ENCODE measurements around the gene RMDN2. TPM values are rescaled to one million over a fixed set of nuclear protein-coding genes. Genes with fewer than 3 reads are reported as not detected.

The RMDN2 gene
- polyA plus RNA-seq, 1 donor (not counting 4 experiments of a cell fraction or from before 2014, with no cell fraction given) = 9.3 TPM

GRCh38 chr2:38060236-38061018, 135.3 kb downstream of the RMDN2 start:
- no peak overlapping the region for H2AFZ ChIP-seq (ENCODE audit: control insufficient read depth, low read length)
- no peaks in the 10 kb centered on the region for H3K79me2 ChIP-seq (ENCODE audit: control insufficient read depth, insufficient read depth, low read length)
- no peak overlapping the region for H3K27ac ChIP-seq (ENCODE audit: control insufficient read depth, insufficient read depth, low read length)
- no peak overlapping the region for H3K4me2 ChIP-seq (ENCODE audit: control insufficient read depth, extremely low read depth, insufficient read depth, low read depth, low read length)
- no peak for FAIRE-seq
- dilution Hi-C loops (cut with MboI; ENCODE audit: extremely low pct_ligation_motif_present, low sequenced_read_pairs) = no loop called here
- peaks cover 10% of the 10 kb centered on the region for H3K4me1 ChIP-seq (ENCODE audit: control insufficient read depth, extremely low read depth, insufficient read depth, low read length)
- no peaks in the 10 kb centered on the region for H4K20me1 ChIP-seq (ENCODE audit: control insufficient read depth, extremely low read depth, insufficient read depth, low read length)
- TF ChIP-seq EZH2 (IDR thresholded peaks at IDR 0.05; ENCODE audit: low read length) (no peak), CTCF (optimal IDR thresholded peaks at IDR 0.05 in 1 of 3, IDR thresholded peaks at IDR 0.05 in 1 of 3, conservative IDR thresholded peaks at IDR 0.05 in 1 of 3; ENCODE audit: extremely low read depth in 1 of 3, insufficient read depth in 2 of 3, low read length in 3 of 3) (no peak)
- no peak overlapping the region for H3K9ac ChIP-seq (ENCODE audit: control insufficient read depth, extremely low read depth, insufficient read depth, low read length)
- no peaks in the 10 kb centered on the region for H3K9me3 ChIP-seq (ENCODE audit: control insufficient read depth, low read depth, low read length)
- no peaks in the 10 kb centered on the region for H3K27me3 ChIP-seq (ENCODE audit: control insufficient read depth, extremely low read depth, insufficient read depth, low read length)
- no peaks in the 10 kb centered on the region for H3K9me1 ChIP-seq (ENCODE audit: control insufficient read depth, extremely low read depth, insufficient read depth, low read length)
- no peak for DNase-seq (ENCODE audit: low read depth, low spot score)
- H3K36me3 ChIP-seq (ENCODE audit: control insufficient read depth in 2 of 2, extremely low read depth in 1 of 2, insufficient read depth in 2 of 2, low read length in 2 of 2) = no peaks in the 10 kb centered on the region
- H3K4me3 ChIP-seq (ENCODE audit: control insufficient read depth in 2 of 3, extremely low read depth in 1 of 3, insufficient read depth in 2 of 3, low read depth in 1 of 3, low read length in 3 of 3) = no peak overlapping the region

GRCh38 chr2:38064801-38065501, 139.9 kb downstream of the RMDN2 start:
- no peak overlapping the region for H3K9ac ChIP-seq (ENCODE audit: control insufficient read depth, extremely low read depth, insufficient read depth, low read length)
- H3K4me2 ChIP-seq (ENCODE audit: control insufficient read depth, extremely low read depth, insufficient read depth, low read depth, low read length) = no peak overlapping the region
- TF ChIP-seq CTCF (optimal IDR thresholded peaks at IDR 0.05 in 1 of 3, IDR thresholded peaks at IDR 0.05 in 1 of 3, conservative IDR thresholded peaks at IDR 0.05 in 1 of 3; ENCODE audit: extremely low read depth in 1 of 3, insufficient read depth in 2 of 3, low read length in 3 of 3) (no peak), EZH2 (IDR thresholded peaks at IDR 0.05; ENCODE audit: low read length) (no peak)
- FAIRE-seq = no peak
- no peaks in the 10 kb centered on the region for H3K79me2 ChIP-seq (ENCODE audit: control insufficient read depth, insufficient read depth, low read length)
- H3K4me3 ChIP-seq (ENCODE audit: control insufficient read depth in 2 of 3, extremely low read depth in 1 of 3, insufficient read depth in 2 of 3, low read depth in 1 of 3, low read length in 3 of 3) = no peak overlapping the region
- H3K4me1 ChIP-seq (ENCODE audit: control insufficient read depth, extremely low read depth, insufficient read depth, low read length) = no peaks in the 10 kb centered on the region
- DNase-seq (ENCODE audit: low read depth, low spot score) = no peak
- H3K27ac ChIP-seq (ENCODE audit: control insufficient read depth, insufficient read depth, low read length) = no peak overlapping the region
- no peaks in the 10 kb centered on the region for H3K36me3 ChIP-seq (ENCODE audit: control insufficient read depth in 2 of 2, extremely low read depth in 1 of 2, insufficient read depth in 2 of 2, low read length in 2 of 2)
- H3K9me1 ChIP-seq (ENCODE audit: control insufficient read depth, extremely low read depth, insufficient read depth, low read length) = no peaks in the 10 kb centered on the region
- H3K27me3 ChIP-seq (ENCODE audit: control insufficient read depth, extremely low read depth, insufficient read depth, low read length) = no peaks in the 10 kb centered on the region
- dilution Hi-C loops (cut with MboI; ENCODE audit: extremely low pct_ligation_motif_present, low sequenced_read_pairs) = no loop called here
- H3K9me3 ChIP-seq (ENCODE audit: control insufficient read depth, low read depth, low read length) = no peaks in the 10 kb centered on the region
- no peak overlapping the region for H2AFZ ChIP-seq (ENCODE audit: control insufficient read depth, low read length)
- H4K20me1 ChIP-seq (ENCODE audit: control insufficient read depth, extremely low read depth, insufficient read depth, low read length) = no peaks in the 10 kb centered on the region

All from keratinocyte (primary cell).